HepG2 (cell line): ENCODE measurements around the gene SYNC. TPM values are rescaled to one million over a fixed set of nuclear protein-coding genes. Genes with fewer than 3 reads are reported as not detected.

Source experiments
- ARID5B ChIP-seq: IDR thresholded peaks from 2 replicates; pipeline ENCODE4 v1.4.0; 2020; ENCODE audit warnings: mild to moderate bottlenecking, missing genetic modification reagents
- CREB1 ChIP-seq, 2 experiments: fragments of 450-650 bp in 1 of 2; IDR thresholded peaks; 2 replicates each; pipeline ENCODE4 v1.6.1; 2016 to 2017; ENCODE audit warnings: control low read depth in 1 of 2, mild to moderate bottlenecking in 1 of 2, missing compliant biosample characterization in 1 of 2, missing genetic modification characterization in 1 of 2
- DRAP1 ChIP-seq: IDR thresholded peaks from 2 replicates; pipeline ENCODE4 v1.6.1; 2016; ENCODE audit warnings: missing genetic modification reagents, missing compliant biosample characterization
- FOXA1 ChIP-seq, 2 experiments: fragments of 450-650 bp in 1 of 2; sonication (generic) in 1 of 2; formaldehyde crosslinking in 1 of 2; IDR thresholded peaks; 2 replicates each; pipeline versions ENCODE4 v1.4.0 to v1.6.1; 2016 to 2020; ENCODE audit warnings: missing genetic modification reagents in 1 of 2
- KLF16 ChIP-seq, 2 experiments: sonication (generic) in 1 of 2; formaldehyde crosslinking in 1 of 2; IDR thresholded peaks; 2 replicates each; pipeline versions ENCODE4 v1.6.1 to v1.8.0; 2016 to 2023; ENCODE audit warnings: missing genetic modification reagents in 2 of 2, missing compliant biosample characterization in 1 of 2
- MNT ChIP-seq: fragments of 450-650 bp; IDR thresholded peaks from 2 replicates; pipeline ENCODE4 v1.6.1; 2016
- PATZ1 ChIP-seq: sonication (generic); formaldehyde crosslinking; IDR thresholded peaks from 2 replicates; pipeline ENCODE4 v1.4.0; 2020; ENCODE audit warnings: missing genetic modification reagents
- TBX3 ChIP-seq: fragments of 450-650 bp; IDR thresholded peaks from 2 replicates; pipeline ENCODE4 v1.6.1; 2017; ENCODE audit warnings: antibody characterized with exemption, mild to moderate bottlenecking, inconsistent platforms, borderline replicate concordance
- ZBTB20 ChIP-seq: sonication (generic); formaldehyde crosslinking; IDR thresholded peaks from 2 replicates; pipeline ENCODE4 v1.8.1; 2023; ENCODE audit warnings: missing genetic modification reagents, low read depth, mild to moderate bottlenecking, borderline replicate concordance
- ZKSCAN8 ChIP-seq: IDR thresholded peaks from 2 replicates; pipeline ENCODE4 v1.6.1; 2016; ENCODE audit warnings: borderline replicate concordance, missing genetic modification reagents, missing compliant biosample characterization
- ZMYM3 ChIP-seq: sonication (generic); formaldehyde crosslinking; IDR thresholded peaks from 2 replicates; pipeline ENCODE4 v1.5.1; 2020; ENCODE audit warnings: mild to moderate bottlenecking, missing genetic modification reagents
- ZNF17 ChIP-seq: sonication (generic); formaldehyde crosslinking; IDR thresholded peaks from 2 replicates; pipeline ENCODE4 v1.5.0; 2020; ENCODE audit warnings: mild to moderate bottlenecking, missing genetic modification reagents
- ZNF430 ChIP-seq: sonication (generic); formaldehyde crosslinking; IDR thresholded peaks from 2 replicates; pipeline ENCODE4 v1.9.0; 2021; ENCODE audit warnings: mild to moderate bottlenecking, missing genetic modification reagents
- ZNF574 ChIP-seq: sonication (generic); formaldehyde crosslinking; IDR thresholded peaks from 2 replicates; pipeline ENCODE4 v1.4.0; 2020; ENCODE audit warnings: missing genetic modification reagents
- ZNF614 ChIP-seq: IDR thresholded peaks from 2 replicates; pipeline ENCODE4 v1.6.1; 2018; ENCODE audit warnings: missing biosample characterization, missing genetic modification reagents, inconsistent platforms, borderline replicate concordance
- ZNF639 ChIP-seq: conservative IDR thresholded peaks from 2 replicates; pipeline ENCODE4 v1.6.1; 2018; ENCODE audit warnings: missing genetic modification reagents
- polyA plus RNA-seq, 8 experiments: library from polyadenylated mRNA; depleted of rRNA in 3 of 8; stranded (reverse) in 7 of 8; unstranded in 1 of 8; fragments of >200 nt; fragmentation: Illumina TruSeq in 4 of 8; extraction: Trizol in 4 of 8; gene quantifications; 2 replicates each; pipeline versions ENCODE4 v1.2.1 to v1.2.3, GENCODE V29; 2011 to 2016; ENCODE audit warnings: low read depth in 4 of 8, missing spikeins in 1 of 8, mixed read lengths in 1 of 8; ENCODE audit not compliant: insufficient read depth in 1 of 8
- total RNA-seq, 5 experiments: library from RNA; depleted of rRNA; stranded (reverse); fragments of >200 nt; fragmentation: Illumina TruSeq; extraction: Trizol; gene quantifications; 2 replicates each; pipeline ENCODE4 v1.2.3, GENCODE V29; 2016; ENCODE audit warnings: low read depth in 1 of 5

The SYNC gene
- total and polyA plus RNA-seq, 2 of the 13 experiments (the other 11 are each of a cell fraction or from before 2014, with no cell fraction given): 2.4 to 5.4 TPM

GRCh38 chr1:32714277-32714676 lies 11.7 kb upstream of the SYNC start (continued):
- peak; percentile 41; the same call in 1 of the 2 replicates for TF ChIP-seq DRAP1 (CRISPR knock-in tag)
- no peak for TF ChIP-seq MNT
- TF ChIP-seq ZKSCAN8 (CRISPR knock-in tag): peak; percentile 68; the same call in 1 of the 2 replicates
- 0 out of 2 replicates have a peak, but pooled peaks have one; percentile 42 for TF ChIP-seq PATZ1 (CRISPR knock-in tag)
- no peak for TF ChIP-seq ZNF17 (CRISPR knock-in tag)
- TF ChIP-seq KLF16 (CRISPR knock-in tag; IDR thresholded peaks at IDR 0.05): 0 out of 4 replicates have a peak, but pooled peaks of 1 of the 2 experiments have one; percentile 33
- peak; percentile 77 for TF ChIP-seq FOXA1 (IDR thresholded peaks at IDR 0.05)
- TF ChIP-seq FOXA1 (CRISPR knock-in tag; IDR thresholded peaks at IDR 0.05): peak; percentile 99
- peak; percentile 84 for TF ChIP-seq ZMYM3 (CRISPR knock-in tag)
- TF ChIP-seq CREB1 (IDR thresholded peaks at IDR 0.05): 0 out of 2 replicates have a peak, but pooled peaks have one; percentile 31
- TF ChIP-seq CREB1 (CRISPR knock-in tag; IDR thresholded peaks at IDR 0.05): peak; percentile 57; the same call in 1 of the 2 replicates
- peak; percentile 70; the same call in 1 of the 2 replicates for TF ChIP-seq TBX3
- peak; percentile 53; the same call in 1 of the 2 replicates for TF ChIP-seq ZBTB20 (CRISPR knock-in tag)
- 0 out of 2 replicates have a peak, but pooled peaks have one; percentile 25 for TF ChIP-seq ZNF430 (CRISPR knock-in tag)
- peak; percentile 98 for TF ChIP-seq ZNF614 (CRISPR knock-in tag)
- TF ChIP-seq ZNF639 (CRISPR knock-in tag): 0 out of 2 replicates have a peak, but pooled peaks have one; percentile 43
- peak; percentile 68 for TF ChIP-seq ARID5B
- TF ChIP-seq ZNF574 (CRISPR knock-in tag): peak; percentile 60
